K562 (cell line): ENCODE measurements around the gene RNF223. TPM values are rescaled to one million over a fixed set of nuclear protein-coding genes. Genes with fewer than 3 reads are reported as not detected.

Experiments
- BACH1 ChIP-seq: fragments of 200-800 bp; sonication (Bioruptor generic); IDR thresholded peaks from 2 replicates; pipeline ENCODE4 v1.6.1; 2016; ENCODE audit warnings: missing genetic modification characterization, missing compliant biosample characterization
- C11orf30 ChIP-seq: fragments of 450-650 bp; IDR thresholded peaks from 2 replicates; pipeline ENCODE4 v1.6.1; 2016; ENCODE audit warnings: low read depth, mild to moderate bottlenecking
- CREB3L1 ChIP-seq: fragments of 450-650 bp; IDR thresholded peaks from 2 replicates; pipeline ENCODE4 v1.6.1; 2014; ENCODE audit warnings: low read depth, mild to moderate bottlenecking, moderate library complexity, borderline replicate concordance
- CTCFL ChIP-seq: IDR thresholded peaks from 2 replicates; pipeline ENCODE4 v1.6.1; 2011; ENCODE audit warnings: borderline replicate concordance, low read depth, mild to moderate bottlenecking, moderate library complexity, low read length; ENCODE audit not compliant: insufficient read depth, poor library complexity, severe bottlenecking
- GATAD2B ChIP-seq: fragments of 450-650 bp; IDR thresholded peaks from 2 replicates; pipeline ENCODE4 v1.6.1; 2017; ENCODE audit warnings: mild to moderate bottlenecking, borderline replicate concordance
- HMGN3 ChIP-seq: IDR thresholded peaks from 2 replicates; pipeline ENCODE4 v1.6.1; 2011; ENCODE audit warnings: borderline replicate concordance, low read depth, mild to moderate bottlenecking, mixed read lengths, low read length; ENCODE audit not compliant: insufficient read length; ENCODE audit errors: extremely low read depth
- NCOA4 ChIP-seq: fragments of 450-650 bp; IDR thresholded peaks from 2 replicates; pipeline ENCODE4 v1.6.1; 2018; ENCODE audit warnings: mild to moderate bottlenecking; ENCODE audit not compliant: partially characterized antibody
- NFE2L1 ChIP-seq: fragments of 450-650 bp; IDR thresholded peaks from 2 replicates; pipeline ENCODE4 v1.6.1; 2016; ENCODE audit warnings: missing genetic modification characterization, low read depth, mild to moderate bottlenecking, missing compliant biosample characterization, moderate library complexity, borderline replicate concordance
- NFYB ChIP-seq: IDR thresholded peaks from 2 replicates; pipeline ENCODE4 v1.6.1; 2011; ENCODE audit warnings: mild to moderate bottlenecking, moderate library complexity; ENCODE audit not compliant: insufficient read length; ENCODE audit errors: extremely low read depth
- NKRF ChIP-seq: fragments of 450-650 bp; IDR thresholded peaks from 2 replicates; pipeline ENCODE4 v1.6.1; 2016; ENCODE audit warnings: borderline replicate concordance
- PHF8 ChIP-seq: fragments of 200-600 bp; sonication (generic); IDR thresholded peaks from 2 replicates; pipeline ENCODE4 v1.6.1; 2012; ENCODE audit warnings: mixed run types, mild to moderate bottlenecking, inconsistent platforms, low read length, moderate library complexity, borderline replicate concordance
- RBM22 ChIP-seq: fragments of 200-400 bp; formaldehyde crosslinking; IDR thresholded peaks from 2 replicates; pipeline ENCODE4 v1.6.1; 2018; ENCODE audit warnings: low read length, low read depth; ENCODE audit not compliant: poor library complexity, severe bottlenecking
- RHOXF2B ChIP-seq: fragments of 250-450 bp; sonication (Bioruptor Pico); conservative IDR thresholded peaks from 2 replicates; pipeline ENCODE4 v1.5.1; 2021
- STAT5A ChIP-seq: IDR thresholded peaks from 2 replicates; pipeline ENCODE4 v1.6.1; 2012; ENCODE audit warnings: low read length, inconsistent platforms, borderline replicate concordance
- STAT6 ChIP-seq: sonication (generic); formaldehyde crosslinking; IDR thresholded peaks from 2 replicates; pipeline ENCODE4 v1.8.1; 2023; ENCODE audit warnings: mild to moderate bottlenecking, missing genetic modification reagents
- SUPT5H ChIP-seq: fragments of 450-650 bp; IDR thresholded peaks from 2 replicates; pipeline ENCODE4 v1.6.1; 2016
- ZBTB12 ChIP-seq: fragments of 250-450 bp; sonication (Bioruptor Pico); IDR thresholded peaks from 2 replicates; pipeline ENCODE4 v1.4.0; 2020
- polyA plus RNA-seq, 8 experiments: library from polyadenylated mRNA; depleted of rRNA in 4 of 8; stranded (reverse) in 5 of 8; unstranded in 3 of 8; fragments of >200 nt; fragmentation: Nextera tagmentation in 2 of 8; fragmentation: Illumina TruSeq in 1 of 8; extraction: Ambion mirVana in 2 of 8; extraction: Trizol in 1 of 8; gene quantifications; 2 replicates each; pipeline versions ENCODE4 v1.2.1 to v1.2.3, GENCODE V29; 2011 to 2014; ENCODE audit warnings: inconsistent platforms in 1 of 8, missing spikeins in 1 of 8
- total RNA-seq, 7 experiments: library from RNA; depleted of rRNA in 6 of 7; stranded (reverse); fragments of >200 nt in 6 of 7; fragmentation: Illumina TruSeq in 2 of 7; extraction: Trizol in 2 of 7; gene quantifications; 2 replicates each; pipeline versions ENCODE4 v1.2.1 to v1.2.3, GENCODE V29; 2011 to 2021; ENCODE audit warnings: low replicate concordance in 1 of 7

The RNF223 gene
- total and polyA plus RNA-seq, 9 of the 15 experiments (the other 6 are each of a cell fraction or from before 2014, with no cell fraction given): 0.04 to 0.32 TPM; not detected in 7

- peak; percentile 35; the same call in 1 of the 2 replicates for TF ChIP-seq PHF8
- no peak for TF ChIP-seq BACH1 (tag)
- no peak for TF ChIP-seq NCOA4
- TF ChIP-seq CTCFL: no peak
- no peak for TF ChIP-seq ZBTB12 (CRISPR knock-in tag)
- no peak for TF ChIP-seq RHOXF2B (CRISPR knock-in tag)
- peak; percentile 59 for TF ChIP-seq NFYB
- no peak for TF ChIP-seq HMGN3
- no peak for TF ChIP-seq NKRF
- no peak for TF ChIP-seq STAT5A
- peak; percentile 49 for TF ChIP-seq RBM22
- TF ChIP-seq GATAD2B: no peak
- TF ChIP-seq NFE2L1 (tag): no peak
- TF ChIP-seq SUPT5H: peak; percentile 56; the same call in 1 of the 2 replicates
- no peak for TF ChIP-seq STAT6
- no peak for TF ChIP-seq C11orf30
- no peak for TF ChIP-seq CREB3L1
These were observed 6.1 kb upstream of the RNF223 start (continued) for GRCh38 chr1:1080122-1080757.
